H9 (cell line): ENCODE measurements around the gene G6PC2. TPM values are rescaled to one million over a fixed set of nuclear protein-coding genes. Genes with fewer than 3 reads are reported as not detected.

Source experiments
- DNase-seq: peaks from one replicate; pipeline ENCODE4 v3.0.0-alpha.2; 2017
- H2AFZ ChIP-seq: one replicate; pipeline ENCODE4 v1.6.1; 2013; ENCODE audit warnings: mild to moderate bottlenecking, low read length, control low read depth, moderate library complexity
- H2AK5ac ChIP-seq: 2 replicates; pipeline ENCODE4 v1.6.1; 2013; ENCODE audit warnings: low read length, control low read depth, mixed read lengths; ENCODE audit not compliant: insufficient read length
- H2BK120ac ChIP-seq: one replicate; pipeline ENCODE4 v1.6.1; 2013; ENCODE audit warnings: low read depth, mild to moderate bottlenecking, low read length, control low read depth, inconsistent platforms; ENCODE audit not compliant: poor library complexity, severe bottlenecking
- H2BK12ac ChIP-seq: 2 replicates; pipeline ENCODE4 v1.6.1; 2013; ENCODE audit warnings: low read length, control low read depth, mixed read lengths, low read depth; ENCODE audit not compliant: insufficient read length
- H2BK15ac ChIP-seq: 2 replicates; pipeline ENCODE4 v1.6.1; 2013; ENCODE audit warnings: low read depth, low read length, control low read depth
- H2BK20ac ChIP-seq: one replicate; pipeline ENCODE4 v1.6.1; 2013; ENCODE audit warnings: low read depth, mild to moderate bottlenecking, low read length, control low read depth, inconsistent platforms; ENCODE audit not compliant: poor library complexity, severe bottlenecking
- H2BK5ac ChIP-seq: 2 replicates; pipeline ENCODE4 v1.6.1; 2013; ENCODE audit warnings: low read length, control low read depth, mixed read lengths; ENCODE audit not compliant: insufficient read length
- H3K14ac ChIP-seq: 2 replicates; pipeline ENCODE4 v1.6.1; 2013; ENCODE audit warnings: low read length, control low read depth; ENCODE audit not compliant: insufficient read depth
- H3K18ac ChIP-seq: 2 replicates; pipeline ENCODE4 v1.6.1; 2013; ENCODE audit warnings: low read depth, mild to moderate bottlenecking, mixed read lengths, low read length, control low read depth; ENCODE audit not compliant: insufficient read length
- H3K23ac ChIP-seq: 2 replicates; pipeline ENCODE4 v1.6.1; 2013; ENCODE audit warnings: low read length, control low read depth, mixed read lengths, low read depth; ENCODE audit not compliant: insufficient read length
- H3K23me2 ChIP-seq: 2 replicates; pipeline ENCODE4 v1.6.1; 2013; ENCODE audit warnings: low read depth, mild to moderate bottlenecking, mixed read lengths, low read length, control low read depth; ENCODE audit not compliant: insufficient read length, poor library complexity, severe bottlenecking
- H3K27ac ChIP-seq: 2 replicates; pipeline ENCODE4 v1.5.1; 2013; ENCODE audit warnings: low read length, control low read depth, mixed read lengths, low read depth; ENCODE audit not compliant: insufficient read length
- H3K27me3 ChIP-seq: 2 replicates; pipeline ENCODE4 v1.6.1; 2013; ENCODE audit warnings: low read length, control low read depth, inconsistent platforms; ENCODE audit not compliant: insufficient read depth
- H3K4ac ChIP-seq: 2 replicates; pipeline ENCODE4 v1.6.1; 2013; ENCODE audit warnings: low read depth, mild to moderate bottlenecking, control low read depth, inconsistent platforms, low read length, moderate library complexity
- H3K4me1 ChIP-seq: 2 replicates; pipeline ENCODE4 v1.6.1; 2013; ENCODE audit warnings: low read length, control low read depth, inconsistent platforms; ENCODE audit not compliant: insufficient read depth
- H3K4me2 ChIP-seq: 2 replicates; pipeline ENCODE4 v1.6.1; 2013; ENCODE audit warnings: low read length, control low read depth, mixed read lengths; ENCODE audit not compliant: insufficient read length, insufficient read depth
- H3K56ac ChIP-seq: 2 replicates; pipeline ENCODE4 v1.6.1; 2013; ENCODE audit warnings: low read depth, mild to moderate bottlenecking, mixed read lengths, low read length, control low read depth; ENCODE audit not compliant: insufficient read length
- H3K79me1 ChIP-seq: 2 replicates; pipeline ENCODE4 v1.6.1; 2013; ENCODE audit warnings: low read depth, mild to moderate bottlenecking, moderate library complexity, low read length, control low read depth, inconsistent platforms; ENCODE audit not compliant: insufficient read depth, poor library complexity, severe bottlenecking
- H3K79me2 ChIP-seq: 2 replicates; pipeline ENCODE4 v1.6.1; 2013; ENCODE audit warnings: low read length, control low read depth, inconsistent platforms; ENCODE audit not compliant: insufficient read depth
- H3K9ac ChIP-seq: 2 replicates; pipeline ENCODE4 v1.6.1; 2013; ENCODE audit warnings: low read length, control low read depth, mixed read lengths; ENCODE audit not compliant: insufficient read length; ENCODE audit errors: extremely low read depth
- H3K9me3 ChIP-seq: one replicate; pipeline ENCODE4 v1.6.1; 2013; ENCODE audit warnings: low read depth, low read length, inconsistent platforms; ENCODE audit not compliant: control insufficient read depth
- H3T11ph ChIP-seq: one replicate; pipeline ENCODE4 v1.6.1; 2013; ENCODE audit warnings: mild to moderate bottlenecking, low read length, control low read depth, inconsistent platforms
- H4K20me1 ChIP-seq: one replicate; pipeline ENCODE4 v1.6.1; 2013; ENCODE audit not compliant: control insufficient read depth, insufficient read length, insufficient read depth
- H4K5ac ChIP-seq: 2 replicates; pipeline ENCODE4 v1.6.1; 2013; ENCODE audit warnings: low read depth, mild to moderate bottlenecking, mixed read lengths, low read length, control low read depth; ENCODE audit not compliant: insufficient read length
- H4K8ac ChIP-seq: replicated peaks from 2 replicates; pipeline ENCODE4 v1.6.1; 2013; ENCODE audit warnings: low read length, control low read depth, mixed read lengths, low read depth; ENCODE audit not compliant: insufficient read length
- H4K91ac ChIP-seq: 2 replicates; pipeline ENCODE4 v1.6.1; 2013; ENCODE audit warnings: low read depth, mild to moderate bottlenecking, moderate library complexity, mixed read lengths, low read length, control low read depth; ENCODE audit not compliant: insufficient read length
- H3K27ac Mint-ChIP-seq, 3 experiments: 2 replicates in 2 of 3; 3 replicates in 1 of 3; pipeline ENCODE4 v1.8.0; 2020 to 2021; ENCODE audit warnings: mixed read lengths in 3 of 3, mild to moderate bottlenecking in 1 of 3, moderate library complexity in 1 of 3
- H3K27me3 Mint-ChIP-seq: 2 replicates; pipeline ENCODE4 v1.8.0; 2021; ENCODE audit warnings: low read depth, mild to moderate bottlenecking, moderate library complexity, mixed read lengths
- H3K36me3 Mint-ChIP-seq, 3 experiments: 2 replicates in 2 of 3; 3 replicates in 1 of 3; pipeline ENCODE4 v1.8.0; 2020 to 2021; ENCODE audit warnings: low read depth in 3 of 3, mixed read lengths in 3 of 3; ENCODE audit not compliant: insufficient read depth in 1 of 3
- H3K4me1 Mint-ChIP-seq, 2 experiments: 2 replicates each; pipeline ENCODE4 v1.8.0; 2020; ENCODE audit warnings: mixed read lengths in 2 of 2
- H3K4me3 Mint-ChIP-seq, 2 experiments: 2 replicates in 1 of 2; 3 replicates in 1 of 2; pipeline ENCODE4 v1.8.0; 2020 to 2021; ENCODE audit warnings: mild to moderate bottlenecking in 2 of 2, mixed read lengths in 2 of 2, moderate library complexity in 1 of 2
- H3K9me3 Mint-ChIP-seq, 2 experiments: 2 replicates in 1 of 2; 3 replicates in 1 of 2; pipeline ENCODE4 v1.8.0; 2020; ENCODE audit warnings: mild to moderate bottlenecking in 2 of 2, mixed read lengths in 2 of 2, moderate library complexity in 1 of 2
- WGBS: extraction: QIAGEN DNeasy Blood & Tissue Kit; methylation state at CpG from one replicate; pipeline ENCODE4 v1.1.7; 2013; ENCODE audit warnings: missing lambda C conversion rate, low lambda C conversion rate, mixed read lengths; ENCODE audit not compliant: insufficient read length; ENCODE audit errors: extremely low coverage; 5-methylcytosine and 5-hydroxymethylcytosine counted together
- total RNA-seq: library from RNA; stranded (reverse); gene quantifications from 2 replicates; pipeline ENCODE4 v1.2.1, GENCODE V29; 2021
- TF ChIP-seq, protein P1 (sequence below): fragments of 200-600 bp; sonication (generic); conservative IDR thresholded peaks from 3 replicates; pipeline ENCODE4 v1.8.0; 2021; ENCODE audit warnings: antibody characterized with exemption, mild to moderate bottlenecking

Gene G6PC2
- total RNA-seq, 1 experiment from 2014 or later: not detected

GRCh38 chr2:168934826-168935225, 33.7 kb downstream of the G6PC2 start:
- Histone ChIP-seq H3K18ac (no peak overlapping the region), H3K27ac (no peak overlapping the region), H4K8ac (no peak overlapping the region), H3K79me1 (no peaks in the 10 kb centered on the region), H3K4me2 (no peak overlapping the region), H3K14ac (no peak overlapping the region), H2BK5ac (no peak overlapping the region), H2BK12ac (no peak overlapping the region), H3K23me2 (no peaks in the 10 kb centered on the region), H2BK15ac (no peak overlapping the region), H3K79me2 (no peaks in the 10 kb centered on the region), H4K20me1 (no peaks in the 10 kb centered on the region), H3K4ac (no peak overlapping the region), H2AFZ (no peak overlapping the region), H2BK20ac (no peak overlapping the region), H3K4me1 (no peaks in the 10 kb centered on the region; the same call in 1 of the 2 replicates), H3K9me3 (no peaks in the 10 kb centered on the region), H4K5ac (no peak overlapping the region), H3T11ph (no peak overlapping the region), H3K27me3 (no peaks in the 10 kb centered on the region), H2BK120ac (no peak overlapping the region), H4K91ac (no peak overlapping the region), H2AK5ac (no peak overlapping the region), H3K23ac (no peak overlapping the region), H3K9ac (no peak overlapping the region), H3K56ac (no peak overlapping the region)
- Mint-ChIP-seq H3K36me3 (peaks cover 0 to 4% (median 0%) of the 10 kb centered on the region in 3 experiments; a peak in 1 of 7 replicates), H3K4me3 (no peak overlapping the region), H3K4me1 (no peaks in the 10 kb centered on the region; a peak in 1 of 4 replicates), H3K27me3 (no peaks in the 10 kb centered on the region), H3K27ac (no peak overlapping the region), H3K9me3 (peaks cover 0 to 5% of the 10 kb centered on the region in 2 experiments; a peak in 1 of 5 replicates)
- TF ChIP-seq, protein P1, sequence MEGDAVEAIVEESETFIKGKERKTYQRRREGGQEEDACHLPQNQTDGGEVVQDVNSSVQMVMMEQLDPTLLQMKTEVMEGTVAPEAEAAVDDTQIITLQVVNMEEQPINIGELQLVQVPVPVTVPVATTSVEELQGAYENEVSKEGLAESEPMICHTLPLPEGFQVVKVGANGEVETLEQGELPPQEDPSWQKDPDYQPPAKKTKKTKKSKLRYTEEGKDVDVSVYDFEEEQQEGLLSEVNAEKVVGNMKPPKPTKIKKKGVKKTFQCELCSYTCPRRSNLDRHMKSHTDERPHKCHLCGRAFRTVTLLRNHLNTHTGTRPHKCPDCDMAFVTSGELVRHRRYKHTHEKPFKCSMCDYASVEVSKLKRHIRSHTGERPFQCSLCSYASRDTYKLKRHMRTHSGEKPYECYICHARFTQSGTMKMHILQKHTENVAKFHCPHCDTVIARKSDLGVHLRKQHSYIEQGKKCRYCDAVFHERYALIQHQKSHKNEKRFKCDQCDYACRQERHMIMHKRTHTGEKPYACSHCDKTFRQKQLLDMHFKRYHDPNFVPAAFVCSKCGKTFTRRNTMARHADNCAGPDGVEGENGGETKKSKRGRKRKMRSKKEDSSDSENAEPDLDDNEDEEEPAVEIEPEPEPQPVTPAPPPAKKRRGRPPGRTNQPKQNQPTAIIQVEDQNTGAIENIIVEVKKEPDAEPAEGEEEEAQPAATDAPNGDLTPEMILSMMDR: no peak
- DNase-seq: no peak
- no CpG with 5 or more reads among the region's 2 CpGs for WGBS
